Keratinocyte (primary cell): ENCODE data around the gene FANCC. TPM values are rescaled to one million over a fixed set of nuclear protein-coding genes. Genes with fewer than 3 reads are reported as not detected.

Source experiments
- DNase-seq: peaks from one replicate; pipeline ENCODE4 v3.0.0-alpha.2; 2011; ENCODE audit warnings: low read depth, missing footprints, low spot score
- FAIRE-seq: peaks from 2 replicates; lab custom pipeline; 2011; peaks lifted over from hg19 to GRCh38; lab: Jason Lieb, UNC
- H2AFZ ChIP-seq: 2 replicates; pipeline ENCODE4 v1.6.0; 2012; ENCODE audit warnings: low read length, control low read depth, inconsistent platforms; ENCODE audit not compliant: control insufficient read depth
- H3K27ac ChIP-seq: 2 replicates; pipeline ENCODE4 v1.5.1; 2011; ENCODE audit warnings: low read length; ENCODE audit not compliant: control insufficient read depth, insufficient read depth
- H3K27me3 ChIP-seq: 3 replicates; pipeline ENCODE4 v1.6.0; 2011; ENCODE audit warnings: low read length; ENCODE audit not compliant: control insufficient read depth, insufficient read depth; ENCODE audit errors: extremely low read depth
- H3K36me3 ChIP-seq, 2 experiments: 2 replicates in 1 of 2; 3 replicates in 1 of 2; pipeline ENCODE4 v1.5.1; 2011; ENCODE audit warnings: low read length in 2 of 2, mild to moderate bottlenecking in 1 of 2; ENCODE audit not compliant: control insufficient read depth in 2 of 2, insufficient read depth in 2 of 2; ENCODE audit errors: extremely low read depth in 1 of 2
- H3K4me1 ChIP-seq: 3 replicates; pipeline ENCODE4 v1.5.1; 2011; ENCODE audit warnings: low read length; ENCODE audit not compliant: control insufficient read depth, insufficient read depth; ENCODE audit errors: extremely low read depth
- H3K4me2 ChIP-seq: 3 replicates; pipeline ENCODE4 v1.6.0; 2011; ENCODE audit warnings: low read depth, low read length; ENCODE audit not compliant: control insufficient read depth, insufficient read depth; ENCODE audit errors: extremely low read depth
- H3K4me3 ChIP-seq, 3 experiments: fragments of 200-600 bp in 1 of 3; sonication (generic) in 1 of 3; 2 replicates in 2 of 3; 3 replicates in 1 of 3; pipeline ENCODE4 v1.5.1; 2011 to 2016; ENCODE audit warnings: low read length in 3 of 3, mild to moderate bottlenecking in 3 of 3, control low read depth in 2 of 3, inconsistent platforms in 1 of 3, low read depth in 1 of 3, mixed read lengths in 1 of 3, mixed run types in 1 of 3, moderate library complexity in 1 of 3; ENCODE audit not compliant: control insufficient read depth in 2 of 3, insufficient read depth in 2 of 3; ENCODE audit errors: extremely low read depth in 1 of 3
- H3K79me2 ChIP-seq: 2 replicates; pipeline ENCODE4 v1.6.0; 2012; ENCODE audit warnings: low read length; ENCODE audit not compliant: control insufficient read depth, insufficient read depth
- H3K9ac ChIP-seq: 3 replicates; pipeline ENCODE4 v1.6.0; 2011; ENCODE audit warnings: low read length; ENCODE audit not compliant: control insufficient read depth, insufficient read depth; ENCODE audit errors: extremely low read depth
- H3K9me1 ChIP-seq: 3 replicates; pipeline ENCODE4 v1.6.0; 2011; ENCODE audit warnings: low read length; ENCODE audit not compliant: control insufficient read depth, insufficient read depth; ENCODE audit errors: extremely low read depth
- H3K9me3 ChIP-seq: 2 replicates; pipeline ENCODE4 v1.5.1; 2012; ENCODE audit warnings: low read depth, low read length; ENCODE audit not compliant: control insufficient read depth
- H4K20me1 ChIP-seq: 3 replicates; pipeline ENCODE4 v1.6.0; 2011; ENCODE audit warnings: low read length; ENCODE audit not compliant: control insufficient read depth, insufficient read depth; ENCODE audit errors: extremely low read depth
- EZH2 ChIP-seq: IDR thresholded peaks from one replicate; pipeline ENCODE4 v1.6.1; 2012; ENCODE audit warnings: inconsistent platforms, mild to moderate bottlenecking, low read length, moderate library complexity
- dilution Hi-C: fragments of 300-500 bp; cut with MboI; formaldehyde crosslinking; loops from one replicate; pipeline ENCODE4 v1.7.0; 2020; ENCODE audit warnings: low sequenced_read_pairs; ENCODE audit not compliant: extremely low pct_ligation_motif_present
- polyA plus RNA-seq, 5 experiments: library from polyadenylated mRNA; depleted of rRNA in 3 of 5; stranded (reverse) in 3 of 5; stranded (forward) in 1 of 5; unstranded in 1 of 5; fragments of >200 nt; gene quantifications; 1 replicate in 1 of 5; 2 replicates in 3 of 5; 3 replicates in 1 of 5; pipeline versions ENCODE4 v1.2.1 to v1.2.3, GENCODE V29; 2011 to 2012; ENCODE audit warnings: missing spikeins in 2 of 5, low read depth in 1 of 5, low replicate concordance in 1 of 5
- TF ChIP-seq, protein P1 (sequence below), 3 experiments: IDR thresholded peaks in 1 of 3; conservative IDR thresholded peaks in 1 of 3; optimal IDR thresholded peaks in 1 of 3; 2 replicates in 2 of 3; 3 replicates in 1 of 3; pipeline versions ENCODE3 to v1.5.1; 2011; ENCODE audit warnings: low read length in 3 of 3, mild to moderate bottlenecking in 3 of 3, moderate library complexity in 2 of 3, control low read depth in 1 of 3, inconsistent platforms in 1 of 3; ENCODE audit not compliant: insufficient read depth in 2 of 3; ENCODE audit errors: extremely low read depth in 1 of 3

Gene FANCC
- polyA plus RNA-seq, 1 donor (not counting 4 experiments of a cell fraction or from before 2014, with no cell fraction given) = 8.3 TPM

GRCh38 chr9:95307538-95307937 lies 10.0 kb downstream of the FANCC start:
- Histone ChIP-seq H3K4me2 (no peak overlapping the region), H3K27me3 (no peaks in the 10 kb centered on the region), H3K9me3 (no peaks in the 10 kb centered on the region), H3K36me3 (no peaks in the 10 kb centered on the region), H2AFZ (no peak overlapping the region), H3K9me1 (no peaks in the 10 kb centered on the region), H3K4me3 (no peak overlapping the region), H3K27ac (no peak overlapping the region), H4K20me1 (no peaks in the 10 kb centered on the region), H3K4me1 (peaks cover 5% of the 10 kb centered on the region), H3K9ac (no peak overlapping the region), H3K79me2 (peaks cover 1% of the 10 kb centered on the region)
- FAIRE-seq (no peak), DNase-seq (no peak)
- dilution Hi-C loops = no loop called here
- TF ChIP-seq EZH2 = no peak
- TF ChIP-seq, protein P1, sequence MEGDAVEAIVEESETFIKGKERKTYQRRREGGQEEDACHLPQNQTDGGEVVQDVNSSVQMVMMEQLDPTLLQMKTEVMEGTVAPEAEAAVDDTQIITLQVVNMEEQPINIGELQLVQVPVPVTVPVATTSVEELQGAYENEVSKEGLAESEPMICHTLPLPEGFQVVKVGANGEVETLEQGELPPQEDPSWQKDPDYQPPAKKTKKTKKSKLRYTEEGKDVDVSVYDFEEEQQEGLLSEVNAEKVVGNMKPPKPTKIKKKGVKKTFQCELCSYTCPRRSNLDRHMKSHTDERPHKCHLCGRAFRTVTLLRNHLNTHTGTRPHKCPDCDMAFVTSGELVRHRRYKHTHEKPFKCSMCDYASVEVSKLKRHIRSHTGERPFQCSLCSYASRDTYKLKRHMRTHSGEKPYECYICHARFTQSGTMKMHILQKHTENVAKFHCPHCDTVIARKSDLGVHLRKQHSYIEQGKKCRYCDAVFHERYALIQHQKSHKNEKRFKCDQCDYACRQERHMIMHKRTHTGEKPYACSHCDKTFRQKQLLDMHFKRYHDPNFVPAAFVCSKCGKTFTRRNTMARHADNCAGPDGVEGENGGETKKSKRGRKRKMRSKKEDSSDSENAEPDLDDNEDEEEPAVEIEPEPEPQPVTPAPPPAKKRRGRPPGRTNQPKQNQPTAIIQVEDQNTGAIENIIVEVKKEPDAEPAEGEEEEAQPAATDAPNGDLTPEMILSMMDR (optimal IDR thresholded peaks at IDR 0.05 in 1 of 3, IDR thresholded peaks at IDR 0.05 in 1 of 3, conservative IDR thresholded peaks at IDR 0.05 in 1 of 3; ENCODE audit: extremely low read depth in 1 of 3, insufficient read depth in 2 of 3, low read length in 3 of 3) = no peak

DNA sequence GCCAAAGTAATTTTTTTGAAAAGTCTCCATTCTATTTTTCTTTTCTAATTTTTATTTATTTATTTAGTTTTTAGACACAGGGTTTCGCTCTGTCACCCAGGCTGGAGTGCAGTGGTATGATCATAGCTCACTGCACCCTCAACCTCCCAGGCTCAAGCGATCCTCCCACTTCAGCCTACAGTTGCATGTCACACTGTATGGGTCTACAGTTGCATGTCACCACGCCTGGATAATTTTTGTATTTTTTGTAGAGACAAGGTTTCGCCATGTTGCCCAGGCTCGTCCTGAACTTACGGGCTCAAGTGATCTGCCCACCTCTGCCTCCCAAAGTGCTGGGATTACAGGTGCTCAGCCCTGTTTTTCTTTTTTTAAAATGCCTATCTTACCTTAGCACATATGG lies 10.7 kb downstream of the FANCC start:
- Histone ChIP-seq H2AFZ (no peak overlapping the region), H3K9ac (no peak overlapping the region), H3K9me1 (no peaks in the 10 kb centered on the region), H3K36me3 (no peaks in the 10 kb centered on the region), H3K4me3 (no peak overlapping the region), H3K4me1 (peaks cover 5% of the 10 kb centered on the region), H3K27ac (no peak overlapping the region), H4K20me1 (no peaks in the 10 kb centered on the region), H3K79me2 (no peaks in the 10 kb centered on the region), H3K27me3 (no peaks in the 10 kb centered on the region), H3K9me3 (no peaks in the 10 kb centered on the region), H3K4me2 (no peak overlapping the region)
- dilution Hi-C loops = no loop called here
- TF ChIP-seq, protein P1 (optimal IDR thresholded peaks at IDR 0.05 in 1 of 3, IDR thresholded peaks at IDR 0.05 in 1 of 3, conservative IDR thresholded peaks at IDR 0.05 in 1 of 3; ENCODE audit: extremely low read depth in 1 of 3, insufficient read depth in 2 of 3, low read length in 3 of 3) = no peak
- no peak for TF ChIP-seq EZH2
- DNase-seq = no peak
- FAIRE-seq = no peak
